Spleen (tissue), 11 donors: ENCODE measurements around the gene TUBGCP6. TPM values are rescaled to one million over a fixed set of nuclear protein-coding genes. Genes with fewer than 3 reads are reported as not detected.
A peak's percentile ranks its signal among the peaks of the same experiment; 100 is the strongest.

ENCODE experiments used
- DNase-seq: peaks from one replicate; pipeline ENCODE4 v3.0.0-alpha.2; 2020
- H3K27ac ChIP-seq, 8 donors: fragments of 200-600 bp; sonication (generic) in 7 of 8; 1 replicate in 4 of 8; 2 replicates in 4 of 8; pipeline versions ENCODE4 v1.5.0 to v1.8.0; 2016 to 2021; ENCODE audit warnings: inconsistent platforms in 4 of 8, mild to moderate bottlenecking in 4 of 8, moderate library complexity in 1 of 8
- H3K27me3 ChIP-seq, 7 donors: fragments of 200-600 bp; sonication (generic) in 6 of 7; replicated peaks in 1 of 7; 1 replicate in 4 of 7; 2 replicates in 3 of 7; pipeline versions ENCODE4 v1.5.0 to v1.8.0; 2016 to 2021; ENCODE audit warnings: inconsistent platforms in 3 of 7, mild to moderate bottlenecking in 1 of 7
- H3K36me3 ChIP-seq, 6 donors: fragments of 200-600 bp; sonication (generic) in 5 of 6; 1 replicate in 4 of 6; 2 replicates in 2 of 6; pipeline versions ENCODE4 v1.5.0 to v1.8.0; 2016 to 2021; ENCODE audit warnings: inconsistent platforms in 2 of 6
- H3K4me1 ChIP-seq, 6 donors: fragments of 200-600 bp; sonication (generic) in 5 of 6; 1 replicate in 3 of 6; 2 replicates in 3 of 6; pipeline versions ENCODE4 v1.5.0 to v1.8.0; 2016 to 2021; ENCODE audit warnings: inconsistent platforms in 3 of 6
- H3K4me3 ChIP-seq, 8 donors: fragments of 200-600 bp; sonication (generic) in 7 of 8; 1 replicate in 4 of 8; 2 replicates in 4 of 8; pipeline versions ENCODE4 v1.5.0 to v1.8.0; 2016 to 2021; ENCODE audit warnings: inconsistent platforms in 4 of 8, mild to moderate bottlenecking in 4 of 8, moderate library complexity in 2 of 8
- H3K9me3 ChIP-seq, 8 donors: fragments of 200-600 bp; sonication (generic) in 7 of 8; 1 replicate in 4 of 8; 2 replicates in 4 of 8; pipeline versions ENCODE4 v1.5.0 to v1.8.0; 2016 to 2021; ENCODE audit warnings: inconsistent platforms in 4 of 8
- POLR2A ChIP-seq, 3 donors: fragments of 450-650 bp; IDR thresholded peaks; one replicate each; pipeline ENCODE4 v1.5.1; 2017; ENCODE audit warnings: antibody characterized with exemption in 3 of 3, mild to moderate bottlenecking in 1 of 3
- POLR2AphosphoS5 ChIP-seq, 3 donors: sonication (generic); formaldehyde crosslinking; IDR thresholded peaks; one replicate each; pipeline ENCODE4 v1.5.1; 2017; ENCODE audit warnings: antibody characterized with exemption in 3 of 3
- WGBS, 5 donors: extraction: QIAGEN DNeasy Blood & Tissue Kit in 3 of 5; methylation state at CpG; one replicate each; pipeline versions ENCODE4 v1.1.5 to v1.1.7; 2013 to 2018; 5-methylcytosine and 5-hydroxymethylcytosine counted together
- intact Hi-C: fragments of 100-400 bp; cut with DNase I; formaldehyde crosslinking; loops from one replicate; pipeline ENCODE4 v1.15.0; 2023; ENCODE audit warnings: low total_unique reads
- polyA plus RNA-seq, 3 donors: library from polyadenylated mRNA; stranded (reverse); fragments of 200-250 nt; gene quantifications; one replicate each; pipeline ENCODE4 v1.2.1, GENCODE V29; 2013
- total RNA-seq, 7 donors: library from RNA; depleted of rRNA in 3 of 7; stranded (reverse); fragments of >200 nt in 3 of 7; fragmentation: NEBNext Ultra II Directional in 4 of 7; extraction: Animal tissue kit (Norgen Biotek cat#: 25700) in 4 of 7; gene quantifications; one replicate each; pipeline versions ENCODE4 v1.1.0 to v1.2.1, GENCODE V29; 2016 to 2021
- TF ChIP-seq, protein P1 (sequence below), 11 experiments: fragments of 200-600 bp in 7 of 11; fragments of 450-650 bp in 4 of 11; sonication (generic) in 4 of 11; IDR thresholded peaks in 8 of 11; conservative IDR thresholded peaks in 3 of 11; 1 replicate in 7 of 11; 2 replicates in 4 of 11; pipeline versions ENCODE4 v1.4.0 to v1.8.0; 2016 to 2021; ENCODE audit warnings: antibody characterized with exemption in 11 of 11, inconsistent platforms in 4 of 11, mild to moderate bottlenecking in 1 of 11
- donor health status: healthy with polysubstance abuse.
- donor health status: DM: no; HTN: no; CAD: no; lungs with moderate emphysema.
- donor health status: DM: no; HTN: no; CAD: no.
- donor health status: Bipolar disorder and iron deficiency.
- donor health status: healthy.
- donor health status: DM: no; HTN: no; CAD: no.
- donor health status: DM: yes; HTN: yes; CAD: no.

The TUBGCP6 gene
- total and polyA plus RNA-seq, 10 donors = 36.0 to 98.0 (median 69.3) TPM

DNA sequence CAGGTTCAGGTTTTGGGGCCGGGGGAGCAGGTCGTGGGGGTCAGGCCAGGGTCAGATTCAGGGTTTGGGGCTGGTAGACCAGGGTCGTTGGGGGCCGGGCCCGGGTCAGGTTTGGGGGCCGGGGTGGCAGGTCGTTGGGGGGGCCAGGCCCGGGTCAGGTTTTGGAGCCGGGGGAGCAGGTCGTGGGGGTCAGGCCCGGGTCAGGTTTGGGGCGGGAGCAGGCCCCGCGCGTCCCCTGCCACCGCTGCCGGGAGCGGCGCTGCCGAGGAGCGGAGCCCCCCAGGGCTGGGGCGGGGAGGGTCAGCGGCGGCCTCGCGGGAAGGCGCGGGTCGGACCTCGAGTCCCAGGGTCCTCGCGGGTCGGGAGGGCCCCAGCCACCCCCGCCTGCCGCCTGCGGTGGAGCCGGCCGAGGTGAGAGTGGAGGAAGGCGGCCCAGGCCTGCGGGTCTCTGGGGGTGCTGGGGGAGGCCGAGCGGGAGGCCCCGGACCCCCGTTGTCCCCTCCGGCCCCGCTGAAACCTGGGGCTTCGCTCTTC lies 58.6 kb downstream of the TUBGCP6 start:
- Histone ChIP-seq H3K27me3 (peaks cover 0 to 12% (median 0%) of the 10 kb centered on the region in 7 donors), H3K4me1 (peaks cover 44 to 79% (median 72%) of the 10 kb centered on the region in 6 donors), H3K4me3 (peak overlapping the region; percentile 43 to 87 (median 56)), H3K9me3 (no peaks in the 10 kb centered on the region), H3K36me3 (no peaks in the 10 kb centered on the region), H3K27ac (peak overlapping the region; percentile 39 to 99 (median 85))
- DNase-seq = peak; percentile 89
- intact Hi-C loops = no loop called here
- TF ChIP-seq POLR2AphosphoS5 (IDR thresholded peaks at IDR 0.05) (no peak), POLR2A (IDR thresholded peaks at IDR 0.05) (no peak)
- TF ChIP-seq, protein P1, sequence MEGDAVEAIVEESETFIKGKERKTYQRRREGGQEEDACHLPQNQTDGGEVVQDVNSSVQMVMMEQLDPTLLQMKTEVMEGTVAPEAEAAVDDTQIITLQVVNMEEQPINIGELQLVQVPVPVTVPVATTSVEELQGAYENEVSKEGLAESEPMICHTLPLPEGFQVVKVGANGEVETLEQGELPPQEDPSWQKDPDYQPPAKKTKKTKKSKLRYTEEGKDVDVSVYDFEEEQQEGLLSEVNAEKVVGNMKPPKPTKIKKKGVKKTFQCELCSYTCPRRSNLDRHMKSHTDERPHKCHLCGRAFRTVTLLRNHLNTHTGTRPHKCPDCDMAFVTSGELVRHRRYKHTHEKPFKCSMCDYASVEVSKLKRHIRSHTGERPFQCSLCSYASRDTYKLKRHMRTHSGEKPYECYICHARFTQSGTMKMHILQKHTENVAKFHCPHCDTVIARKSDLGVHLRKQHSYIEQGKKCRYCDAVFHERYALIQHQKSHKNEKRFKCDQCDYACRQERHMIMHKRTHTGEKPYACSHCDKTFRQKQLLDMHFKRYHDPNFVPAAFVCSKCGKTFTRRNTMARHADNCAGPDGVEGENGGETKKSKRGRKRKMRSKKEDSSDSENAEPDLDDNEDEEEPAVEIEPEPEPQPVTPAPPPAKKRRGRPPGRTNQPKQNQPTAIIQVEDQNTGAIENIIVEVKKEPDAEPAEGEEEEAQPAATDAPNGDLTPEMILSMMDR (IDR thresholded peaks at IDR 0.05 in 8 of 11, conservative IDR thresholded peaks at IDR 0.05 in 3 of 11) = no peak
- 0 to 2% (median 1%) methylated on average over 4 to 47 of the region's 47 CpGs for WGBS, 5 donors

DNA sequence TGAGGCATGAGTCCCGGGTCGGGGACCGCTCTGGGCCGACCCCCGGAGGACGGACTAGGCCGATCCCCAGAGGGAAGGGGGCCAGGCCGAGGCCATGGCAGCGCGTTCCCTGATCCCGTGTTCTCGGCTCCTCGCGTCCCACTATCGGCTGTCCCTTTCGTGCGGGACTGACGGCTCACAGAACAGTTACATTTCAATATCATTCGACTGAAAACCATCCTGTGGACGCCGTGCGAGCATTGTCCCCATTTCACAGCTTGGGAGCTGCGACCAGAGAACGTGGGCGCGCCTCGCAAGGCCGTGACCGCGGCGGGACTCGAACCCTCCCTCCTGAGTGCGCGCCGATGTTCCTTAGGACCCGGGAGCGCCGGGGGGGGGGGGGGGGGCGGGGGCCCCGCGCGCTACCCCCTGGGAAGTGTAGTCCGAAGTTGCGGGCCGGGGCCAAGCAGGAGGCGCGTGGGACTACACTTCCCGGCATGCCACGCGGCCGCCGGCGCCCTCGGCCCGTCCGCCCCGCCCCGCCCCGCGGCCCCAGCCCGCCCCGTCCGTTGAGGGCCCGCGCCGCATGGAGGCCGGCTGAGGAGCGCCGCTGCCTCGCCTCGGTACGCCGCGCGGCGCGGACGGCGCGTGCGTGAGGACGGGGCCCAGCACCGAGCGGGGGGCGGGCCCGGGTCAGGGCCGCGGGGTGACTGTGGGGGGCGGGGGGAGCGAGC lies 59.3 kb downstream of the TUBGCP6 start, which contains the start of gene TRABD:
TRABD (plus strand) TSS at position 539 of the 713 bp plus-strand sequence. CDS start 7,148 bp downstream, outside the sequence.
- Histone ChIP-seq H3K9me3 (no peaks in the 10 kb centered on the region), H3K4me1 (peaks cover 39 to 72% (median 65%) of the 10 kb centered on the region in 6 donors), H3K27me3 (peaks cover 0 to 17% (median 0%) of the 10 kb centered on the region in 7 donors), H3K36me3 (no peaks in the 10 kb centered on the region), H3K4me3 (peak within 1 kb of the TSS; percentile 43 to 87 (median 58)), H3K27ac (peak within 1 kb of the TSS; percentile 39 to 99 (median 85))
- no peak for TF ChIP-seq POLR2A (IDR thresholded peaks at IDR 0.05)
- TF ChIP-seq POLR2AphosphoS5 (IDR thresholded peaks at IDR 0.05) = peak; percentile 26 to 67 (median 34)
- DNase-seq = peak; percentile 96
- intact Hi-C loops = no loop called here
- 0 to 3% (median 1%) methylated on average over 7 to 90 of the region's 90 CpGs for WGBS, 5 donors

DNA sequence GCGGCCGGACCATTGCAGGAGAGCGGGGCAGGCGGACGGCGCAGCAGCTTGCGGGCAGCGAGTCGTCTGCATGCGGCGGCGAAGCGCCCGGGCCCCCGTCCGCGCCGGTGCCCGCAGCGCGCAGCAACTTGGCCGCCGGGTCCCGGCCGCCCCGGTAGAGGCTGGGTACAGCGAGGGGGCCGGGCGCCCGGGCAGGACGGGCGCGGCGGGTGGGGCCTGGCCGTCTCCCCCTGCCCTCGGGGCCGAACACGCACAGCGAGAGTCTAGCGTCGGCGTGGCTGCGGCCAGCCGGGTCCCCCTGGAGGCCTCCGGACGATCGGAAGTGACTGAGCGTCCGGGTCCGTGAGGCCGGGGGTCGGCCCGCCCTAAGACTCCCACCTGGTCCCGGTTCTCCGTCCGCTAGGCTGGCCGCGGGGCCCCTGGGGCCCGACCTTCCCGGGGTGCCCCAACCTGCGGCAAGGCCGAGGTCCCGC lies 59.9 kb downstream of the TUBGCP6 start:
- TF ChIP-seq POLR2A (IDR thresholded peaks at IDR 0.05) = no peak
- no peak for TF ChIP-seq POLR2AphosphoS5 (IDR thresholded peaks at IDR 0.05)
- TF ChIP-seq, protein P1 (IDR thresholded peaks at IDR 0.05 in 8 of 11, conservative IDR thresholded peaks at IDR 0.05 in 3 of 11) = no peak
- DNase-seq = peak; percentile 92
- Histone ChIP-seq H3K4me3 (peak overlapping the region; percentile 38 to 87 (median 58)), H3K36me3 (no peaks in the 10 kb centered on the region), H3K9me3 (no peaks in the 10 kb centered on the region), H3K27me3 (peaks cover 0 to 22% (median 0%) of the 10 kb centered on the region in 7 donors), H3K27ac (peak overlapping the region in 7 of 8 donors; percentile 30 to 99 (median 81)), H3K4me1 (peaks cover 34 to 70% (median 59%) of the 10 kb centered on the region in 6 donors)
- intact Hi-C loops = no loop called here
- WGBS, 5 donors = 4 to 20% (median 9%) methylated on average over 13 to 63 of the region's 63 CpGs; no CpG with 5 or more reads in 1 of the 5 donors

DNA sequence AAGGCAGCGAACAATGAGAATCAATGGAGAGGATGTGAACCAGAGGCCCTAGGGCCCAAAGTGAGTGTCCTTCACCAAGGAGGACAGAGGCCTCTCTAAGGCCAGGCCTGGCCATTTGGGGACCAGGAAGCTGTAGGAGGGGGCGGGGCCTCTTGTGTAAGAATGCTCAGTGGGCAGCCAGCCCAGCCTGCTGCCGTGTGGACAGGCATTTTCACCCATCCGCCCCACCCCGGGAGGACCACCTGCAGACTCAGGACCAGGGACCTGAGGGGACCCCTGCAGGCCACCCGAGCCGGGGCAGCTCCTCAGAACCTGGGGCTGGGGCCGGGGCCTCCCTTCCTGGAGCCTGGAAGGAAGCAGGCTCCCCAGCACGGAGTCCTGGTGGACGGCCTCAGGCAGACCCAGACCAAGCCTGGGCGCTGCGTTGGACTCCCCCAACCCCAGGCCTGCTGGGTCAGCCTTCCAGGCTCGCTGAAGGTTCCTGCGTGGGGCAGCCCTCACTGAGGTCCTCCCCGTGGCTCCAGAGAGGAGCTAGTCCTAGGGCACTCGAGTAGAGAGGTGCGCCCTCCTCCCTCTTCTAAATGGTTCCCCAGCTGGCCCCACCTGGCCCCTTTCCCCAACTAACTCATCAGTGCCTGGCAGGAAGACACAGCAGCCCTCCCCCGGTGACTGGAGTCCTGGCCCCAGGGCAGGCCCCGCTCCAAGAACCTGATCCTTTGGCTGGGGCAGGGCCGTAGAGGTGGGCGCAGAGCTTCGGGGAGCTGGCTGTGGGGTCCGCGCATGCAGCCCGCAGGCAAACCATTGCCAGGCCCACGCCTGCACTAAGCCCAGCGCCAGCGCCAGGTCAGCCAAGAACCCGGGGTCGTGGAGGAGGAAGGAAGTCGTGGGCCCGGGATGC lies 60.6 kb downstream of the TUBGCP6 start:
- 48 to 60% (median 52%) methylated on average over 19 to 32 of the region's 32 CpGs for WGBS, 5 donors
- peak overlapping the region in 7 of 8 donors; percentile 30 to 99 (median 81) for H3K27ac ChIP-seq
- peak; percentile 89 for DNase-seq
- peak overlapping the region in 6 of 8 donors; percentile 43 to 87 (median 58) for H3K4me3 ChIP-seq
- TF ChIP-seq POLR2A (IDR thresholded peaks at IDR 0.05) (no peak), POLR2AphosphoS5 (IDR thresholded peaks at IDR 0.05) (peak in 1 of 3 donors; percentile 33)
- H3K4me1 ChIP-seq = peaks cover 27 to 70% (median 53%) of the 10 kb centered on the region in 6 donors
- H3K36me3 ChIP-seq = no peaks in the 10 kb centered on the region
- no peaks in the 10 kb centered on the region for H3K9me3 ChIP-seq
- H3K27me3 ChIP-seq = peaks cover 0 to 29% (median 4%) of the 10 kb centered on the region in 7 donors
- intact Hi-C loops = no loop called here
